HG03060 (cell line): ENCODE data around the gene BHMT2.

Experiments used
- ATAC-seq: cut with Tn5 transposase; IDR thresholded peaks from one replicate; pipeline ENCODE4 v1.9.1; 2021; ENCODE audit warnings: low read depth, moderate number of reproducible peaks; ENCODE audit not compliant: unreplicated experiment

The BHMT2 gene, protein sequence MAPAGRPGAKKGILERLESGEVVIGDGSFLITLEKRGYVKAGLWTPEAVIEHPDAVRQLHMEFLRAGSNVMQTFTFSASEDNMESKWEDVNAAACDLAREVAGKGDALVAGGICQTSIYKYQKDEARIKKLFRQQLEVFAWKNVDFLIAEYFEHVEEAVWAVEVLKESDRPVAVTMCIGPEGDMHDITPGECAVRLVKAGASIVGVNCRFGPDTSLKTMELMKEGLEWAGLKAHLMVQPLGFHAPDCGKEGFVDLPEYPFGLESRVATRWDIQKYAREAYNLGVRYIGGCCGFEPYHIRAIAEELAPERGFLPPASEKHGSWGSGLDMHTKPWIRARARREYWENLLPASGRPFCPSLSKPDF

DNA sequence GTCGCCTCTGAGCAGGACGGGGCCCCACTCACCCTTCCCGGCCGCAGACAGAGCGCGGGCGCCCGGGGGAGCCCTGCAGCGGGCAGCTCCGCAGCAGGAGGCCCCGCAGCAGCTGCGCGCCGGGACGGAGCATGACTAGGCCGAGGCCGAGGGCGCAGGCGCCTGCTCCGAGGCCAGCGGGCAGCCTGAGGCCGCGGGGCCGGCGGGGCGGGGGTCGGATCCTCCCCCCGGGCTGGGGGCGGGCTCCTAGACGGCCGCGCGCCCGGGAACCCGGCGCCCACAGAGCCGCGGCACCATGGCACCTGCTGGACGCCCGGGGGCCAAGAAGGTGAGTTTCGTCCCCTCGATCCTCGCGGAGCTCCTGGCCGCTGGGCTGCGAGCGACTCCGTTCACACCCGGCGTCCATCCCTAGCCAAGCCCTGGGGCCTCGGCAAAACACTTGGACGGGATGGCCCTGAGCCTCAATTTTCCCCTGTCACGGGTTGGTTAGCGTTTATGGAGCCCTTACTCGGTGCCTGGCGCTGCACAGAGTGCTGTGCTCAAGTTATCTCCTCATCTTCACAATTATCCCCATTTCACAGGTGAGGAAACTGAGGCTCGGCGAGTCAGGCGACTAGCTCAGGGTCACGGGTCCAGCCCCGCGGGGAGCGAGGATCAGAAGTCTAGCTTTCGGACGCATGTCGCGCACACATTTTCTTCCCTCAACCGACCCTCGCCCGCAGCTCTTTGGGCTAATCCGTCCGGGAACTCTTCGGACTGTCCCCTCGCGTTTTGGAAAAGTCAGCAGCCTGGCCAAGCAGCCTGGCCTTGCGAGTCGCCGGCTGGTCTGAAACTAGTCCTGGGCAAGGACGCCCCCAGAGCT lies at the start of gene BHMT2, which contains the start of gene DMGDH:
BHMT2 (plus strand) TSS at position 280 of the 862 bp plus-strand sequence; CDS start at position 296, 16 bp downstream.
DMGDH (minus strand) TSS at position 187 of the 862 bp plus-strand sequence; CDS start at position 133, 54 bp downstream.
- no peak for ATAC-seq

DNA sequence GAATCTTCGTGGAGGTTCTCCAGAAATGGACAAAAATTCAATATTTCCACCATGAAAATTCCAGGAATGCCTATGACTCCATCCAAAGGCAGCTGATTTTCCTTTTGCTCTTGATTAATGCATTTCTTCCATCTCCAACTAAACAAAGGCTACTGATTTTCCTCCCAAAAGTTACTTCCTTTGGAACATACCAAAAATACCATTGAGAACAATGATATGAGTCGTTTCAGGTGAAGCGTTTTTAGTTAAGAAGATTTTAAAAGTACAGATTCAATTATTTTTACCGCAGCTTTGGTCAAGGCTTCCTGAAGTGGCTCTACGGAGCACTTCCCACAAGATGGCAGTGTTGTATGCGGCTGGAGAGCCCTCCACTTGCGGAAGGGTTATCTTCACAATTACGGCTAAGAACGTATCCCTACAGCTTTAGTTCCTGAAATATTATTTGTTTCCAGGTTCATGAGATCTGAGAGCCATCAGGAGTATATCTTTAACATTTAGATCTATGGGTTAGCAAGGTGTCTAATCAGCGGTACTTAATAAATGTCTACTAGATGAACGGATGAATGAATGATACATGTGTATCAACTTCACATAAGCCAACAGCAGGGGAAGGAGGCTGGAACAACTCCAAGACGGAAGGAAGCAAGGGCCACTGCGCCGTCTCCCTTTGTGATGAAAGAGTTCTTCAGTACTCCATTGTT lies 48.6 kb upstream of the BHMT2 start:
- no peak for ATAC-seq

DNA sequence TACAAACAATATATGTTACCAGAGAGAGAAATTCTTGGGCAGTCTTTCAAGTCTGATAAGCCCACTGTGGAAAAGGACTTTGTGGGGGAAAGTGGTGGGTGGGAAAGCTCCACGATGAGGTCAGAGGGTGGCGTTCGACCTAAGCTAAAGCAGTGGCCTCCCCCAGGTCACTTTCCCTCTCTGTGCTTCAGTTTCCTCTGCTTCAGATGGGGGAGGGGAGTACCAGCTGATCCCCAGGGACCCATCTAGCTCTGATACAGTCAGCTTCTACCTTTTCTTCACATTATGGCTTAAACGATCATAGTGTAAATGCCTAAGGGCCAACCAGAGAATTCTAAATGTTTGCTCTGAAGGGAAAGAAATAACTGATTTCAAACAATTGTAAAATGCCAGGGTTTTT lies 47.8 kb upstream of the BHMT2 start:
- no peak for ATAC-seq

DNA sequence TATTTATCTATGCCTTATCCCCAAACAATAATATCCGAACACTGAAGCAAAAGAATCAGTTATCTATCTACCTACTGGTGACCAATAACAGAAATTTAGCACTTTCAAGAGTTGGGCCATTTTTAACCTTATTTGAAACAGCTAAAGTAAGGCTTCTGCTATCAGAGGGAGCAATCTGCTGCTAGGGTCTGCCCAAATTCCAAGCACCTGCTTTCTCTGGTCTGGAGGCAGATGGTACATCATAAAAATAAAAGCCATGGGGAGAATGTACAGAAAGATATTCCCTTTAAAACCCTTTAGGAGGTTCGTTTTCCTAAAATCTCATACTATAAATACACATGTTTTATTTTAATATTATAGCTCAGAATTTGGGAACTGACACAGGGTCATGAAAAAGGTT lies 46.8 kb upstream of the BHMT2 start:
- ATAC-seq = no peak

DNA sequence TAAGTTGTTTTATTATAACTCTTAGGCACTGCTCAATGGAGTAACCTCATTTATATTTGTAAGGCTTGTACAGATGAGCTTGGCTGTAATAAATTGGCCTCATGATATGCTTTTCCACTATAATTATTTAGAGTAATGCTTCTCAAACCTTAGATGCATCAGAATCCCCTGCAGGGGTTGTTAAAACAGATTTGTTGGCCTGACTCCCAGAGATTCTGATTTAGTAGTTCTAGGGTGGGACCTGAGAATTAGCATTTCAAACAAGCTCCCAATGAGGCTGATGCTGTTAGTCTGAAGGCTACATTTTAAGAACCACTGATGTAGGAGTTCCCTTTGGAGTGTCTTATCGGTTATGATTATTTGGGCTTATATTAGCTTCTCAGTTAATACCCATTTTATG lies 46.2 kb upstream of the BHMT2 start:
- ATAC-seq = no peak

DNA sequence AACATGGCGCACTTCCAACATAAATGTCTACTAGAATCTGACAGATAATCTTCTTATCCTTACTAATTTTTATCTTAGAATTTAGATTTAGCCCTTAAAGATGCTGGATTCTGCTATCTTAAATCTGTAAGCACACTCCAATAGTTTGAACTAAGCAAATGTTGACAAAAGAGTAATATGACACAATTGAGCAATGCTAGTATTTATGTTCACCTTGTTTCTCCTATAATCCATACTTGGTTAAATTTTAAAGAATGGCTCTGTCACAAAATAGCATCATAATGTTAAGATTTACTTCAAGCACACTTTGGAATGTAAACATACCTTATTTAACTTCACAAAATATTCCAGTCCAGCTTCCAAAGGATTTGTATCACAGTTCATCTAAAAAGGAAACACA lies 45.6 kb upstream of the BHMT2 start:
- ATAC-seq = no peak

DNA sequence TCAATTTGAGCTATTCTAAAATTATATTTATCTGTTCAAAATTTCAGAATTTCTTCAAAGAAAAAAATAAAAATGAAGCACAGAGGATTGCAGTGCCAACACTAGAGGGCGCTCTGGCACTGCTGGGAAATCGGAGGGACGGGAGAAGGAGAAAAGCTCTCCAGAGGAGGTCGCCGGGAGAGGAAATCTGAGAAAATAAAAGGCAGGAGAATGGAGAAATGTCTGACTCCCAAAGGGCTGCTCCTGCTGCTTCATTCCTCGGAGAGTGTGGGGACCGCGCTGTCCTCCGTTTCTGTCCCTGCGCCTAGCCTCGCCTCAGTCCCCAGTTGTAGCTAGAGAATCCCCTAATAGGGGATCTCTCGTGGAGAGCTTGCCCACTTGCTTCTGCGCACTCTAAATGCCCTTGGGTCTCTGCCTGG lies 44.5 kb upstream of the BHMT2 start:
- no peak for ATAC-seq

DNA sequence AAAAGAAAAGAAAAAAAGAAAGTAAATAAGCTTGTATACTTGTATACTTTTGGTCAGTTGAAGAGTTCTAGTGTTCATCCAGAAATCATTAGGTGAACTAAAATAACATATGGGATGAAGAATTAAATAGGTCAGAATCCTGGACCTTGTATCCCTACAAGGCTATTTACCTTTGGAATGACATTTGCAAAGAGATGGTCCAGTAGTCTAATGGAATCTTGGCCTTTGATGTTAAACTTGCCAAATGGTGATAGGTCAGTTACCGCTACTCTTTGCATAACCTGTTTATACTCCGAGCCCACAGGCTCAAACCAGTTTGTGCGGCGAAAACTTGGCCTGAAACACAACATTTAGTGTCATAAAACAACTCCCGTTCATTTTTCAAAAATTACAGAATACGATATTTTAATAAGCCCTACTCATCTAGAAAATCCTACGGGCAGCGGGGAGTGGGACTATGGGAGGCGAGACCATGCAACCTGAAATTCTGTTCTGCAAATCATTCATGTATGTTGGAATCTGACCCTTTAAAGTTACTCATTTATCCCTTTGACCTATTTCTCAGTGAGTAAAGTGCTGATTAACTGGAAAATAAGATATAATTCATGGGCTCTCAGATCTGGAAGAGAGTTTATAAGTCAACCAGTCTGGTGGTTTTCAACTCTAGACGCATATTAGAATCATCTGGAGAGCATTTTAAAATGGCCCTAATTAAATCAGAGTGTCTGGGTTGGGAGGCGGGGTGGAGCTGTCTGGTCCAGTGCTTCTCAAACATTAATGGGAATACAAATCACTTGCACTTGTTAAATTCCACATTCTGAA lies 38.7 kb upstream of the BHMT2 start:
- no peak for ATAC-seq

DNA sequence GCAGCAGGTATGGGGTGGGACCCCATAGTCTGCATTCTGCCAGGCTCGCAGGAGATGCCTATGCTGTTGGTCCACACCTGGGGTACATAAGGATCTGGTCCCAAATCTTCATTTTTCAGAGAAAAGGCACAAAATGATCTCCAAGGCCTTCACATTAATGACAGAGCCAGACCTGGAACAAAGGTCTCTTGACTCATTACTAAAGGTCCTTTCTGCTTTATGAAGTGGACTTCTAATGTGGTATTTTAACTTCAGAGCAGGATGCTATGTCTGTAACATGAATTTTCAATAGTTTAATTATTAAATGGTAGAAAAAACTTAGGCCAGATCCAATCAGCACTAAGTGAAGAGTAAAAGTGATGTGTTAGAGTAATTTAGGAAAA lies 38.1 kb upstream of the BHMT2 start:
- ATAC-seq = no peak

DNA sequence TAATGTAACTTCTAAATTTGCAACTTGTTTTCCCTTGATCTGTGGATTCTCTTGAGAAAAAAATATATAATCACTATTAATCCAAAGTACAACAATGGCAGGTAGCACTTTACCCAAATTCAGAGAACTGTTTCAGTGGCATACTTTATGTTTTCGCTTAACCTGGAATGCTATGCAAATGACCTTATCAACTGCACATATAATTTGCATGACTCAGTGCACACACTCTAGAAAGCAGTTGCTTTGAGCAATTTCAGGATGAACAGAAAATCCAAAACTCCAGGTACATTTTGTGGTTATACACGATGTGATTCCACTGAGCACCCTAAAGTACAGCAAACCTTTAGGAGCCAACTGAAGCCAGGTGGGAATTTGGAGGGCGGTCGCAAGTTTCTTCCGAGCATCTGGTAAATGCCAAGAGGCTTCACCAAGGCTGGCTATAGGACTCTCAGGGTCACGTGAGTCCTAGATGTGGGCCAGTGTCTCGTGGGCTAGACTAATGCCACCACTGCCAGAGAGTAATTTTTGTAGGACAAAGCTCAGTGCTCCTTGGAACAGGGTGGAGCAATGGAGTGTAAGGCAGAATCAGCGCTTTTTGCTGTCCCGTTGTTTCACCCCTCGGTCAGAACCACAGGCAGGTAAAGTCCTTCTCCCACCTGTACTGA lies 37.4 kb upstream of the BHMT2 start:
- ATAC-seq = no peak

DNA sequence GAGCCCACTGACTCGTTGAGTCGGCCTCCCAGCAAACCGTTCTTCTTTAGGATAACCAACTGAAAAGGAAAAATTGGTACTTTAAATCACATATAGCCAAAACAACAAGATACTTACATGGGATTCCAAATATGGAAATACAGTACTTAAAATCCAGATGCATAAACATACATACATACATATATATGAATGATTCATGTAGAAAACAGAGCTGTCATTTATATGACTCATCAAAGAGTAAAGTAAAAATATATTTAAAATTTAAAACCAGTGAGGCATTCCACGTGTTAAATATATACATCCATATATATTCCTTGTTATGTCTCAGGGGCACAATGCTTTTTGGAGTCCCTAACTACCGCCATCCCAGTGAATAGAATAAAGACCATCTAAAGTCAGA lies 36.8 kb upstream of the BHMT2 start:
- no peak for ATAC-seq

DNA sequence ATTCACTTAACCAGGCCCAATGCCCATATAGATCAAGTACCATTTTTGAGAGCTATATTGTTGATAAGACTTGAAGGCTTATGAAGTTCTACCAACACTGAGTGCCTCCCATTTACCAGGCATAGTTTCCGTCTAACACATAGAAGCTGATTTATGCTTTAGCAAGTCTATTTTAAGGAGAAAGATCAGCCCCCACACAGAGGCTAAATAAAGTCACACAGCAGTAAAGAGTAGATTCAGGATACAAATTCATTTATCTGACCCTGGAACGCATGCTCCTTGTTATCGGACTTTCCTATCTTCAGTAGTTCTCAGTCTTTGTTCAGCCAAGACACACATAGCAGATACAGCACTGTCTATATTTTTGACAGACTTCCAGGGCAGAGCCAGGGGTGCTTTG lies 34.3 kb upstream of the BHMT2 start:
- ATAC-seq = no peak

DNA sequence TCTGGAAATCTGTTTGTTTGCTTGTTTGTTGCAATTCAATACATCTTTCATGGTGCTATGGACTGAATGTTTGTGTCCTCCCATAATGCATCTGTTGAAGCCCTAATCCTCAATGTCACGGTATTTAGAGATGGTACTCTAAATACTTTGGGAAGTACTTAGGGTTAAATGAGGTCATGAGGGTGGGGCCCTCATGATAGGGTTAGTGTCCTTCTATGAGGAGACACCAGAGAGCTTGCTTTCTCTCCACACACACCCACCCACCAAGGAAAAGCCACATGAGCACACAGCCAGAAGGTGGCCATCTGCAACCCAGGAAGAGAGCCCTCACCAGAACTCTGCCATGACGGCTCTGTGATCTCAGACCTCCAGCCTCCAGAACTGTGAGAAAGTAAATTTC lies 32.8 kb upstream of the BHMT2 start:
- no peak for ATAC-seq

DNA sequence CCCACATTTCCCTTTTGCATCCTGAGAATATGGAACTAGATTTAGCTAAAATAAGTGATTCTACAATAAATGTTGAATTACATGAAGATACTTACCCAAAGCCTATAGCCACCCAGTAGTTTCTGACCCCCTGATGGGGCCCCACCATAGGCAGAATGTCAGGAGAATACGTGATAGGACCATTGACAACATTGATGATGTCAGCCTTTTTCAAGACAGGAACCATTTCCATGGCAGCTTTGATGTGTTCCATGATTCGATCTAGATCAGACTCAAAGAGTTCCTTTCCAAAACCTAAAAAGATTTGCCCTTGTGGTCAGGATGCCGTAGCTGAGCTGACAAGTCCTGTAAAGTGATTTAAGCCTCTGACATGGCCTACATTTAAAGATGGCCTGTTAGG lies 27.4 kb upstream of the BHMT2 start:
- ATAC-seq = no peak

DNA sequence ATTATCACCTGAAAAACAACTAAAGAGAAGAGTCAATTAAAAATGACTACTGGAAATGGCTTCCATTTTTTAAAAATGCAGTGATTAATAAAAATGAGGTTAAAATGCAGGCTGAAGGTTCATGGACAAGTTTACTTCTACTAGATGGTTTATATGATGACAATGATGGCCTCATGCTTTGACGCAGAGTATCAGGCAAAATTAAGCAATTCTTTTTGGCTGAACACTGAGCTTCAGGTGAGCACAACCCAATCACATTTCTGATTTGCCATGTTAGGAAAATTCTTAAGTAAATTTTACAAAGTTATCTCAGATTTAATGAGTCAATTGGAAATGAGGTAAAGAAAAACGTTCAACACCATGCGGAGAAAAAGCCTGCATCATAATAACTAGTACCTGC lies 22.4 kb upstream of the BHMT2 start:
- no peak for ATAC-seq

DNA sequence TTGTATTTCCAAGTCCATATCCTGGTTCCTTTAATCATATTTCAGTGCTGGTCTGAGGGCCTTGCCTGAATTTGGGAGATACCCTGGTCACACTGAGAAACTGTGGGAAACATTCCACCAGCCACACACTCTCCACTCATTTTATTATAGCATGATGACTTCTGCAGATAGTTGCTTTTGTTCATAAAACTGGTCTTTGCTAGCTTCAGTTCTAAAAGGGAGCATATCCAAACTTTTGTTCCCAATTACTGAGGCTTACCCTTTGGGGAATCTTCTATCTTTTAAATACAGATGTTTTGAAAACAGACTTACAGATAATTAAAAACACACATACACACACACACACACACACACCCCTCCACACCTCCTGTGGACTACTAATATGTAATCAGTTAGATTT lies 21.1 kb upstream of the BHMT2 start:
- no peak for ATAC-seq

DNA sequence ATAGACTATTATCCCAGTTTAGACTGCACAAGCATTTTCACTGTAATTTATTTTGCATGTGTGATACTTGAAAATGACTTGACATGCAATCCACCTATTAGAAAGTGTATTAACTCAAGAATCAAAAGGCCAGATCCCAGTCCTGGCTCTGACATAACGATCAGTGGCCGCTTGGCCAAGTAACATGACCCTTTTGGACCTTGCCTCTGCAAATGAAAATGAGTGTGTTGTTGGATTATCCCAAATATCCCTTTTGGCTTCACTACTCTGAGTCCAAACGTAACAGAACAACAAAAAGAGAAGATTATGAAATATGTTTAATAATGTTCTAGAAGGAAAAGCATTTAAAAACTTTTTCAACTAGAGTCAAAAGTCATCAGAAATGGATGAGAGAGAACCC lies 19.1 kb upstream of the BHMT2 start:
- no peak for ATAC-seq

DNA sequence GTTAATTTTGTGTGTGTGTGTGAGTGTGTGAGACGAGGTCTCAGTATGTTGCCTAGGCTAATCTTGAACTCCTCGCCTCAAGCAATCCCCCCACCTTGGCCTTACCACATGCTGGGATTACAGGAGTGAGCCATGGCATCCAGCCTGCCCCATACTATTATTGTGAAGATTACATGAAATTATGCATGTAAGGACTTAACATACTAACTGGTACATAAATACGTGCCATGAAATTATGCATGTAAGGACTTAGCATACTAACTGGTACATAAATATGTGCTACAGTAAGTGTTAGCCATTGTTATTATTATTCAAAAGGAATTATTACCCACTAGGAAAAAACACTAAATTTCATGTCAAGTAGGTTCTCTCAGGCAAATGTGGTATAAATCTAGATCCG lies 16.2 kb upstream of the BHMT2 start:
- ATAC-seq = no peak

DNA sequence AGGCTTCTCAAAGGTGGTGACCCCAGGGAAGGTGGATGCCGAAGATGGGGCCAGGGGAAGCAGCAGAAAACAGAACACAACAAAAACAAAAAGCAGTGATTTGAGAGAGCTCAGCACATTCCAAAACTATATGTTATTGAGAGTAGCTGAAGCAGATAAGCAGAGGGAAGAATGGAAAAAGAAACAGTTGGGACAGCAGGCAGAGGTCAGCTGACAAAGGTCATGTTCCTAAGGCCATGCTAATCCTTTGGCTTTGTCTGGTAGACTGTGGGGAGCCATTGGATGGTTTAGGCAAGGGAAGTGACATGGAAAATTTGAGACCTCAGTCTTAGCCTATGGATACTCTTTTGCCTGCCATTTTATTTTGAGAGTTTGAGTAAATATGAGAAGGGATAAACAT lies 14.6 kb upstream of the BHMT2 start:
- ATAC-seq = no peak

DNA sequence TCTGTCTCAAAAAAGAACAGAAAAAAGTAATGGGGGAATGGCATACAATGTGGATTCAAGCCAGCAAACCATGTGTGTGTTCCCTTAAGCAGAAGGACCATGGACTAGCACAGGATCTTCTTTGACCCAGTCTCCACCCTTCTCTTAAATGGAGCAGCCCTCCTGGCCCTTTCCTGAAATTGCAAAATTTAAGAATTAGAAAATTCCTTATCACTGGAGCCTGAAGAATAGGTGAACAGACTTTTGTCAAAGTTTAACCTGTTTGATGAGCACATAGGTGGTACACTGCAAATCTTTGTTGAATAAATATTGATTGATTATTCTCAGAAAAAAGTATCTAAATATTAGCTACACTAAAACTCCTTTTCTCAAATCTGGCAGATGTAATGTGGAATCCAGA lies 12.7 kb upstream of the BHMT2 start:
- no peak for ATAC-seq
